Ishikawa (cell line): ENCODE results near the gene KNTC1.

Experiments used
- CEBPB ChIP-seq: IDR thresholded peaks from 2 replicates; pipeline ENCODE4 v1.6.1; 2012
- CREB1 ChIP-seq: IDR thresholded peaks from 2 replicates; pipeline ENCODE4 v1.6.1; 2012; ENCODE audit warnings: low read depth
- EP300 ChIP-seq: IDR thresholded peaks from 2 replicates; pipeline ENCODE4 v1.6.1; 2012; ENCODE audit warnings: borderline replicate concordance
- FOXM1 ChIP-seq: IDR thresholded peaks from 2 replicates; pipeline ENCODE4 v1.6.1; 2012; ENCODE audit warnings: low read depth, borderline replicate concordance
- MAX ChIP-seq: IDR thresholded peaks from 2 replicates; pipeline ENCODE4 v1.6.1; 2012
- NFIC ChIP-seq: IDR thresholded peaks from 2 replicates; pipeline ENCODE4 v1.6.1; 2012
- RAD21 ChIP-seq: IDR thresholded peaks from 2 replicates; pipeline ENCODE4 v1.6.1; 2012; ENCODE audit warnings: low read depth
- TAF1 ChIP-seq: IDR thresholded peaks from 2 replicates; pipeline ENCODE4 v1.6.1; 2012; ENCODE audit warnings: low read depth, mild to moderate bottlenecking
- TCF12 ChIP-seq: IDR thresholded peaks from 2 replicates; pipeline ENCODE4 v1.6.1; 2012; ENCODE audit warnings: low read depth
- TEAD4 ChIP-seq: IDR thresholded peaks from 2 replicates; pipeline ENCODE4 v1.6.1; 2012
- USF1 ChIP-seq: IDR thresholded peaks from 2 replicates; pipeline ENCODE4 v1.6.1; 2012
- YY1 ChIP-seq: IDR thresholded peaks from 2 replicates; pipeline ENCODE4 v1.6.1; 2012; ENCODE audit warnings: low read depth
- ZBTB7A ChIP-seq: IDR thresholded peaks from 2 replicates; pipeline ENCODE4 v1.6.1; 2012; ENCODE audit warnings: low read depth
- TF ChIP-seq, protein P1 (sequence below): IDR thresholded peaks from 2 replicates; pipeline ENCODE4 v1.6.1; 2012; ENCODE audit warnings: low read depth, mild to moderate bottlenecking

GRCh38 chr12:122528992-122529391 is 1.9 kb downstream of the KNTC1 start:
- TF ChIP-seq, protein P1, sequence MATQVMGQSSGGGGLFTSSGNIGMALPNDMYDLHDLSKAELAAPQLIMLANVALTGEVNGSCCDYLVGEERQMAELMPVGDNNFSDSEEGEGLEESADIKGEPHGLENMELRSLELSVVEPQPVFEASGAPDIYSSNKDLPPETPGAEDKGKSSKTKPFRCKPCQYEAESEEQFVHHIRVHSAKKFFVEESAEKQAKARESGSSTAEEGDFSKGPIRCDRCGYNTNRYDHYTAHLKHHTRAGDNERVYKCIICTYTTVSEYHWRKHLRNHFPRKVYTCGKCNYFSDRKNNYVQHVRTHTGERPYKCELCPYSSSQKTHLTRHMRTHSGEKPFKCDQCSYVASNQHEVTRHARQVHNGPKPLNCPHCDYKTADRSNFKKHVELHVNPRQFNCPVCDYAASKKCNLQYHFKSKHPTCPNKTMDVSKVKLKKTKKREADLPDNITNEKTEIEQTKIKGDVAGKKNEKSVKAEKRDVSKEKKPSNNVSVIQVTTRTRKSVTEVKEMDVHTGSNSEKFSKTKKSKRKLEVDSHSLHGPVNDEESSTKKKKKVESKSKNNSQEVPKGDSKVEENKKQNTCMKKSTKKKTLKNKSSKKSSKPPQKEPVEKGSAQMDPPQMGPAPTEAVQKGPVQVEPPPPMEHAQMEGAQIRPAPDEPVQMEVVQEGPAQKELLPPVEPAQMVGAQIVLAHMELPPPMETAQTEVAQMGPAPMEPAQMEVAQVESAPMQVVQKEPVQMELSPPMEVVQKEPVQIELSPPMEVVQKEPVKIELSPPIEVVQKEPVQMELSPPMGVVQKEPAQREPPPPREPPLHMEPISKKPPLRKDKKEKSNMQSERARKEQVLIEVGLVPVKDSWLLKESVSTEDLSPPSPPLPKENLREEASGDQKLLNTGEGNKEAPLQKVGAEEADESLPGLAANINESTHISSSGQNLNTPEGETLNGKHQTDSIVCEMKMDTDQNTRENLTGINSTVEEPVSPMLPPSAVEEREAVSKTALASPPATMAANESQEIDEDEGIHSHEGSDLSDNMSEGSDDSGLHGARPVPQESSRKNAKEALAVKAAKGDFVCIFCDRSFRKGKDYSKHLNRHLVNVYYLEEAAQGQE = no peak
- TF ChIP-seq ZBTB7A = no peak
- TF ChIP-seq RAD21 = no peak
- no peak for TF ChIP-seq MAX
- no peak for TF ChIP-seq TAF1
- TF ChIP-seq USF1 = no peak
- no peak for TF ChIP-seq TEAD4
- no peak for TF ChIP-seq EP300
- no peak for TF ChIP-seq CREB1
- no peak for TF ChIP-seq CEBPB
- no peak for TF ChIP-seq TCF12
- no peak for TF ChIP-seq YY1
- TF ChIP-seq FOXM1 = no peak
- TF ChIP-seq NFIC = no peak
